Measurements from ENCODE around the gene ABI3BP.

DNA sequence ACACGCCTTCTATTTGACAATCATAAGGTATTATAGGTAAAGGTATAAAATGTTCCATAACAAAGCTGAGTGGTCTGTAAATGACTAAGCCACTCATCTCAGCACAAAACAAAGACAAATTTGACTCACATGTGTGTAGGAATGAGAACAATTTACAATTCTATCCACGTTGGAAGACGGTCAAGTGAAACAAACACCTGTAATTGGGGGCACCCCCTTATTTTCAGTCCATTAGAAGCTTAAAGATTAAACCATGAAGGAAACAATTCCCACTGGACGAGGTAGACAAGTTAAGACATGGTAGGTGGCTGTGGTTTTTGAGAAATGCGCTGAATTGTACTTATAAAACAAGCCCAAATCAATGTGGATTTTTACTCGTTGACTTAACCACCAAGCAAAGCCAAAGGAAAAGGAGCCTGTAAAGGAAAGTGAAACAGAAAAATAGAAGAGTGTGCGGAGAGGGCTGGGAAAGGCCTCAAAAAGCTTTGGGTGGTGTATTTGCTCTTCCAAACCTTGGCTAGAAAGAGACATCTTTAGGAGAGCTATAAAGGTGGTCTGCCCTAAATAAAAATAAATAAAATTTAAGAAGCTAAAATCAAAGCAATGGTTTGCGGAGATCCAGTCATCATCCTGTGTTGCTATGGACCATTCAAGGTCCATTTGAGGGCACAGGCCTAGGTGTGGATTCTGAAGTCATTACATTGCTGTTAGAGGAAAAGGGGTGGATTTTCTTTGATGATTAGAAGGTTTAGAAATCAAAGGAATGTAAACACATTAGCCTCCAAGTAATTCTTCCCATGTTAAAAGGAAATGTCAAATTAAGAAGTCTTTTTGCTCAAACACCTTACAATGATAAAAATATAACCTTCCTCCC, 148.9 kb downstream of the ABI3BP start:
- TF ChIP-seq, protein P1, sequence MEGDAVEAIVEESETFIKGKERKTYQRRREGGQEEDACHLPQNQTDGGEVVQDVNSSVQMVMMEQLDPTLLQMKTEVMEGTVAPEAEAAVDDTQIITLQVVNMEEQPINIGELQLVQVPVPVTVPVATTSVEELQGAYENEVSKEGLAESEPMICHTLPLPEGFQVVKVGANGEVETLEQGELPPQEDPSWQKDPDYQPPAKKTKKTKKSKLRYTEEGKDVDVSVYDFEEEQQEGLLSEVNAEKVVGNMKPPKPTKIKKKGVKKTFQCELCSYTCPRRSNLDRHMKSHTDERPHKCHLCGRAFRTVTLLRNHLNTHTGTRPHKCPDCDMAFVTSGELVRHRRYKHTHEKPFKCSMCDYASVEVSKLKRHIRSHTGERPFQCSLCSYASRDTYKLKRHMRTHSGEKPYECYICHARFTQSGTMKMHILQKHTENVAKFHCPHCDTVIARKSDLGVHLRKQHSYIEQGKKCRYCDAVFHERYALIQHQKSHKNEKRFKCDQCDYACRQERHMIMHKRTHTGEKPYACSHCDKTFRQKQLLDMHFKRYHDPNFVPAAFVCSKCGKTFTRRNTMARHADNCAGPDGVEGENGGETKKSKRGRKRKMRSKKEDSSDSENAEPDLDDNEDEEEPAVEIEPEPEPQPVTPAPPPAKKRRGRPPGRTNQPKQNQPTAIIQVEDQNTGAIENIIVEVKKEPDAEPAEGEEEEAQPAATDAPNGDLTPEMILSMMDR (IDR thresholded peaks at IDR 0.05; ENCODE audit: low read length), result no peak
- no peak for TF ChIP-seq EZH2 (optimal IDR thresholded peaks at IDR 0.05; ENCODE audit: low read depth, low read length)
- TF ChIP-seq EZH2phosphoT487 (IDR thresholded peaks at IDR 0.05; ENCODE audit: low read length), result no peak

All from MM.1S (cell line).